ENCODE results near the gene MAP2K7. TPM values are rescaled to one million over a fixed set of nuclear protein-coding genes. Genes with fewer than 3 reads are reported as not detected.

Gene MAP2K7
- total RNA-seq, 1 donor from 2014 or later = 42.1 TPM

GRCh38 chr19:7868671-7869452 is 34.8 kb upstream of the MAP2K7 start:
- Mint-ChIP-seq H3K27ac (ENCODE audit: unreplicated experiment) (no peak overlapping the region), H3K4me3 (ENCODE audit: unreplicated experiment) (peak overlapping the region; percentile 66), H3K4me1 (ENCODE audit: unreplicated experiment) (peaks cover 26% of the 10 kb centered on the region), H3K9me3 (ENCODE audit: unreplicated experiment) (no peaks in the 10 kb centered on the region), H3K36me3 (ENCODE audit: unreplicated experiment) (no peaks in the 10 kb centered on the region), H3K27me3 (ENCODE audit: unreplicated experiment) (peaks cover 27% of the 10 kb centered on the region)
- peak; percentile 93 for DNase-seq (ENCODE audit: extremely low spot score, unreplicated experiment)
- TF ChIP-seq CTCF (IDR thresholded peaks at IDR 0.05) = peak; percentile 90

- no peaks in the 10 kb centered on the region for H3K36me3 Mint-ChIP-seq (ENCODE audit: unreplicated experiment)
- no peak overlapping the region for H3K27ac Mint-ChIP-seq (ENCODE audit: unreplicated experiment)
- H3K4me1 Mint-ChIP-seq (ENCODE audit: unreplicated experiment) = peaks cover 27% of the 10 kb centered on the region
- peak overlapping the region; percentile 66 for H3K4me3 Mint-ChIP-seq (ENCODE audit: unreplicated experiment)
- H3K27me3 Mint-ChIP-seq (ENCODE audit: unreplicated experiment) = peaks cover 27% of the 10 kb centered on the region
- peak; percentile 39 for TF ChIP-seq CTCF (IDR thresholded peaks at IDR 0.05)
- H3K9me3 Mint-ChIP-seq (ENCODE audit: unreplicated experiment) = no peaks in the 10 kb centered on the region
- no peak for DNase-seq (ENCODE audit: extremely low spot score, unreplicated experiment)
Measured at GRCh38 chr19:7869453-7869909, 34.2 kb upstream of the MAP2K7 start.

GRCh38 chr19:7869910-7870511 is 33.7 kb upstream of the MAP2K7 start:
- Mint-ChIP-seq H3K4me3 (ENCODE audit: unreplicated experiment) (peak overlapping the region; percentile 45), H3K9me3 (ENCODE audit: unreplicated experiment) (no peaks in the 10 kb centered on the region), H3K4me1 (ENCODE audit: unreplicated experiment) (peaks cover 28% of the 10 kb centered on the region), H3K27ac (ENCODE audit: unreplicated experiment) (no peak overlapping the region), H3K36me3 (ENCODE audit: unreplicated experiment) (no peaks in the 10 kb centered on the region), H3K27me3 (ENCODE audit: unreplicated experiment) (peaks cover 27% of the 10 kb centered on the region)
- no peak for TF ChIP-seq CTCF (IDR thresholded peaks at IDR 0.05)
- no peak for DNase-seq (ENCODE audit: extremely low spot score, unreplicated experiment)

- Mint-ChIP-seq H3K4me3 (ENCODE audit: unreplicated experiment) (peak overlapping the region; percentile 78), H3K9me3 (ENCODE audit: unreplicated experiment) (no peaks in the 10 kb centered on the region), H3K36me3 (ENCODE audit: unreplicated experiment) (no peaks in the 10 kb centered on the region), H3K27me3 (ENCODE audit: unreplicated experiment) (peaks cover 28% of the 10 kb centered on the region), H3K27ac (ENCODE audit: unreplicated experiment) (peak overlapping the region; percentile 85), H3K4me1 (ENCODE audit: unreplicated experiment) (peaks cover 28% of the 10 kb centered on the region)
- TF ChIP-seq CTCF (IDR thresholded peaks at IDR 0.05) = no peak
- DNase-seq (ENCODE audit: extremely low spot score, unreplicated experiment) = no peak
Measured at GRCh38 chr19:7870571-7871436, 32.9 kb upstream of the MAP2K7 start.
